BLaER1 treated with 17β-estradiol and CSF1 and Interleukin-3, amounts not matched to agents 10 nM and 100 nM (cell line): ENCODE data around the gene SHISAL1.
A peak's percentile ranks its signal among the peaks of the same experiment; 100 is the strongest.

ENCODE experiments used
- H3K27ac ChIP-seq, 11 experiments: shearing (Covaris generic); formaldehyde crosslinking; 2 replicates each; pipeline ENCODE4 v1.8.1; 2022
- H3K27me3 ChIP-seq, 11 experiments: shearing (Covaris generic); formaldehyde crosslinking; 2 replicates each; pipeline ENCODE4 v1.8.1; 2022
- H3K36me3 ChIP-seq, 11 experiments: shearing (Covaris generic); formaldehyde crosslinking; 2 replicates each; pipeline ENCODE4 v1.8.1; 2022
- H3K4me1 ChIP-seq, 10 experiments: shearing (Covaris generic); formaldehyde crosslinking; 2 replicates each; pipeline ENCODE4 v1.8.1; 2022
- H3K4me2 ChIP-seq, 11 experiments: shearing (Covaris generic); formaldehyde crosslinking; 2 replicates each; pipeline ENCODE4 v1.8.1; 2022
- H3K4me3 ChIP-seq, 10 experiments: shearing (Covaris generic); formaldehyde crosslinking; 2 replicates each; pipeline ENCODE4 v1.8.1; 2022
- H3K9ac ChIP-seq, 11 experiments: shearing (Covaris generic); formaldehyde crosslinking; 2 replicates each; pipeline ENCODE4 v1.8.1; 2022
- H3K9me3 ChIP-seq, 11 experiments: shearing (Covaris generic); formaldehyde crosslinking; replicated peaks in 1 of 11; 2 replicates each; pipeline ENCODE4 v1.8.1; 2022
- H4K20me1 ChIP-seq, 11 experiments: shearing (Covaris generic); formaldehyde crosslinking; 2 replicates each; pipeline ENCODE4 v1.8.1; 2022
- Cebpa-rat ChIP-seq, 11 experiments: shearing (Covaris generic); IDR thresholded peaks; 2 replicates each; pipeline ENCODE4 v1.8.1; 2022

SHISAL1 gene

DNA sequence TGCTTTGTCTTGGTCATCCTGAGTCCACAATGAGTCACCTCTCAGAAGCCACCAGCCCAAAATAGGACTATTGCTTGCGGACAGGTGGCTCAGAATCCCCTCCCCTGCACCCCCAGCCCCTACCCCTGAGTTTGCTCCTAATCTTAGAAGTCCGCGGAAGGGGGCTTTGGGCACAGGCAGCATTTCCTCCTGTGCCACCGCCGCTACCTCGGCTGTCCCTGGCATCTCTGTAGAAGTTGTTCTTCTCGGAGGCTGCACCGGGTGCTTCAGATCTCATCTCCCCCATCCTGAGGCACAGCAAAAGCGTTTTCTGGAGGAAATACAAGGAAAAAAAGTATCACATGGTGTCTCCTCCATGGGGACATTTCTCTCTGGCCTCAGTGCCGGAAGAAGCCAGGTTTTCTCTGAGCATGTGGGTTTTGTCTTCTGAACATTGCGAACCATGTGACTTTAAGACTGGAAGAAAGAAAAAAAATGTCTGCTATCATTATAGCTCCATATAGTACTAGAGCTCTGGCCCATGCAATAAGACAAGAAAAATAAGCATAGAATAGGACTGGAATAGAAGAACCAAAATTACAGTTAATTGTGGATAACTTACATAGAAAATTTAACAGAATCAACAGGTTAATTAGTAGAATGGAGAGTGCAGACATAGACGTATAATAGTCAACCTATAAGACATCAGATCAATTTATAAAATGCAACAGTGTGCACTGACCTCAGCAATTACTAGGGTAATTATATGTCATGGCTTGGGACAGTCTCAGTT is 63.2 kb downstream of the SHISAL1 start:
- Histone ChIP-seq H3K27me3 (no peaks in the 10 kb centered on the region), H3K27ac (no peak overlapping the region), H3K9me3 (peaks cover 26 to 41% (median 29%) of the 10 kb centered on the region in 11 experiments), H4K20me1 (no peaks in the 10 kb centered on the region), H3K4me1 (peaks cover 0 to 12% (median 9%) of the 10 kb centered on the region in 10 experiments; a peak in 13 of 20 replicates), H3K4me2 (no peak overlapping the region), H3K4me3 (no peak overlapping the region), H3K36me3 (no peaks in the 10 kb centered on the region), H3K9ac (no peak overlapping the region)
- TF ChIP-seq Cebpa-rat (IDR thresholded peaks at IDR 0.05): no peak

DNA sequence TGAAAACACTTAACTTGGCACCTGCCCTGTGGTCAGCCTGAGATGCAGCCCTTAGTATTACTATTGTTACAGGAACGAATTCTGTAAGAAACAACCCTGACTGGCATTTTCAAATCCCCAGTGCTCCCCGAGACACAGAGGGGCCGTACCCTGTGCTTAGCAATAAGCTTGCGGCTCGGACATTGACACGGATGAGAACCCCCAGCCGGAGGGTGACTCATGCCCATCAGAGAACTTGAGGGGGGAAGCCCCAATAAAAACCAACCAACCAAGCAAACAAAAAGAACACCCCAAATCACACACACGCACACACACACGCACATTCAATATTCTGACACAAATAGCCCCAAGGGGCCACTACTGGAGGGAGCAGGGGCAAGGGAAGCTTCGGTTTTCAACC is 63.8 kb downstream of the SHISAL1 start:
- Histone ChIP-seq H3K9me3 (peaks cover 26 to 41% (median 29%) of the 10 kb centered on the region in 11 experiments), H4K20me1 (no peaks in the 10 kb centered on the region), H3K36me3 (no peaks in the 10 kb centered on the region), H3K4me3 (no peak overlapping the region), H3K9ac (no peak overlapping the region), H3K4me1 (peaks cover 0 to 12% (median 9%) of the 10 kb centered on the region in 10 experiments; a peak in 13 of 20 replicates), H3K27ac (no peak overlapping the region), H3K4me2 (no peak overlapping the region), H3K27me3 (no peaks in the 10 kb centered on the region)
- TF ChIP-seq Cebpa-rat (IDR thresholded peaks at IDR 0.05): no peak

DNA sequence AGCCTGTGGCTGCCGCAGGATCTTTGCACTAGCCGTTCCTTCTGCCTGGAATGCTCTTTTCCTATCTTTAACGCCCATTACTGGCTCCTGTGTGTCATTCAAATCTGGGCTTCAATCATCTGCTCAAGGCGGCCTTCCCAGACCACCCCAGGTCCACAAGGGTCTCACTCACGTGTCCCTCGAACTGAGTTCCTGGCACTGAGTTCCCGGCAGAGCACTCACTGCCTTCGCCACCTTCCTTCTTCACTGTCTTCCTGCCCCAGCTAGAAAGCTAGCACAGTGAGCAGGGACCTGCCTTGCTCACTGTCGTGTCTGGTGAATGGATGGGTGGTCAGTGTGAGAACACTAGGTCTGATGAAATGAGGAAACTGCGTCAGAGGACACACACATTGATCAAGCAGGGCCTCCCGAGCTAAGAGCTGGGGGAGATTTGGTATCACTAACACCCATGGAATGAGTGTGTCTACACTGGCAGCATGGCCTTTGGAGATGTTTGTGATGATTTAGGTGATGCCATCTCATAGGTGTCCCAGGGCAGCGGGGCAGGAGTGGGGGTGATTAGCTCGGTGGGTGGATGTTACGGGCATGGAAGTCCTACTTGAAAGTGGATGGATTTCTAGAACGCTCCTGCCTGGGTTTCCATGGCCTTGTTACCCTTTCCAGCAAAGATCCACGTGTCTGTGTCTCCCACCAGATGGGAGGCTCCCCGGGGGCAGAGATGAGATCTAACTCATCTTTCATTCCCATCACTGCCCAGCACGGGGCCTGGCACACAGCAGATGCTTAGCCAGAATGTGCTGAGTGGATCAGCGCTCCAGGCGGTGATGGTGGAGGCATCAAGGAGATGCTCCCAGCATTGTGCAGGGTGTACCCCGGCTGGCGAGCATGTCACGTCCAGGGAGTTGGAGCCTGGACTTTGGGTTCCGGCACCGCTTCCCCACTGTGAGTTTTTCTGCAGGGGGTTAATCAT is 64.5 kb downstream of the SHISAL1 start:
- peaks cover 0 to 12% (median 9%) of the 10 kb centered on the region in 10 experiments; a peak in 13 of 20 replicates for H3K4me1 ChIP-seq
- no peak overlapping the region for H3K4me2 ChIP-seq
- H3K9me3 ChIP-seq: peaks cover 26 to 41% (median 29%) of the 10 kb centered on the region in 11 experiments
- H3K27me3 ChIP-seq: no peaks in the 10 kb centered on the region
- H4K20me1 ChIP-seq: no peaks in the 10 kb centered on the region
- no peak overlapping the region for H3K9ac ChIP-seq
- H3K36me3 ChIP-seq: no peaks in the 10 kb centered on the region
- H3K4me3 ChIP-seq: no peak overlapping the region
- no peak for TF ChIP-seq Cebpa-rat (IDR thresholded peaks at IDR 0.05)
- H3K27ac ChIP-seq: no peak overlapping the region

DNA sequence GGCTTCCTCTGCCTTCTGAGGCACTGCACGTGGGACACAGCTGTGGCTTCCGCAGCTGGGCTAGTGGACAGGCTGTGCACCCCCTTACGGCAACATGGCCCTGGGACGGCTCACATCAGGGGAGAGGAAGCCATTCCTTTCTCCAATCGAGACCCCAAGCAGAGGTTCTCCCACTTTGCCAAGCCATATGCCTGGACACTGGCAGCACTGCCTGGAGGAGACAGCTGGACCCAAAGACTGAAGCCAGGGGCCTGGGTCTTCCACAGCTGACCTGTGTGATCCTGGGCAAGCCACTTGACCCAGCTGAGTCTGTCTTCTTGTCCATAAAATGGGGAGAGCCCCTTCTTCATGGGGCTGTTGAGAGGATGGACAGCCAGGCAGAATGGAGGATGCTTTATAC is 65.4 kb downstream of the SHISAL1 start:
- no peaks in the 10 kb centered on the region for H3K36me3 ChIP-seq
- H3K27me3 ChIP-seq: no peaks in the 10 kb centered on the region
- H3K9ac ChIP-seq: no peak overlapping the region
- H3K9me3 ChIP-seq: peaks cover 26 to 41% (median 29%) of the 10 kb centered on the region in 11 experiments
- no peak for TF ChIP-seq Cebpa-rat (IDR thresholded peaks at IDR 0.05)
- no peak overlapping the region for H3K4me3 ChIP-seq
- H4K20me1 ChIP-seq: no peaks in the 10 kb centered on the region
- H3K4me2 ChIP-seq: peak overlapping the region in 7 of 11 experiments; percentile 24 to 59 (median 44); a peak in 11 of 22 replicates
- H3K4me1 ChIP-seq: peaks cover 0 to 12% (median 9%) of the 10 kb centered on the region in 10 experiments; a peak in 13 of 20 replicates
- no peak overlapping the region for H3K27ac ChIP-seq

GRCh38 chr22:44246615-44247326 is 66.0 kb downstream of the SHISAL1 start:
- Histone ChIP-seq H3K27me3 (no peaks in the 10 kb centered on the region), H3K4me1 (peaks cover 0 to 12% (median 9%) of the 10 kb centered on the region in 10 experiments; a peak in 13 of 20 replicates), H3K9me3 (peaks cover 26 to 41% (median 29%) of the 10 kb centered on the region in 11 experiments), H3K4me3 (no peak overlapping the region), H3K36me3 (no peaks in the 10 kb centered on the region), H3K9ac (no peak overlapping the region), H3K27ac (no peak overlapping the region), H3K4me2 (peak overlapping the region in 8 of 11 experiments; percentile 13 to 59 (median 38); a peak in 11 of 22 replicates), H4K20me1 (no peaks in the 10 kb centered on the region)
- no peak for TF ChIP-seq Cebpa-rat (IDR thresholded peaks at IDR 0.05)

- Histone ChIP-seq H3K27me3 (no peaks in the 10 kb centered on the region), H3K36me3 (no peaks in the 10 kb centered on the region), H3K4me3 (no peak overlapping the region), H3K4me1 (peaks cover 0 to 12% (median 9%) of the 10 kb centered on the region in 10 experiments; a peak in 13 of 20 replicates), H3K9ac (no peak overlapping the region), H4K20me1 (no peaks in the 10 kb centered on the region), H3K27ac (no peak overlapping the region), H3K9me3 (peaks cover 23 to 33% (median 26%) of the 10 kb centered on the region in 11 experiments), H3K4me2 (no peak overlapping the region)
- no peak for TF ChIP-seq Cebpa-rat (IDR thresholded peaks at IDR 0.05)
Observed at GRCh38 chr22:44245867-44246266, 66.9 kb downstream of the SHISAL1 start.

DNA sequence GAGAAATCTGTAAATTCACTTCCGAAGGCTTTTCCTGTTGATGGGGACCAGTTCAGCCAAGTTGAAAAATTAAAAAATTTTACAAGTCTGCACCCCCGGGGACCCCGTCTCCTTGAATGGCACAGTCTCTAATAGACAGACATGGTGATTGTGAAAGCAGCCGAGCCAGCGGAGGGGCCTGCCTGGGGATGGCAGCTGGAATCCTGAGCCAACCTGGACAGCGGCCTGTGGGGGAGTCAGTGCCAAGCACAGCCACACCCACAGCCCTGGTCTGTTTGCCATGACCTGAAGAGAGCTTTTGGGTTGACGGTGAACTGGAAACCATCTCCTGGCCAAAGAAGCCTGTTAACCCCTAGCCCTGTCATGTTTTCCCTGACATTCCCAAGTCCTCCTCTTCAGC is 67.3 kb downstream of the SHISAL1 start:
- no peaks in the 10 kb centered on the region for H3K36me3 ChIP-seq
- no peak overlapping the region for H3K9ac ChIP-seq
- peaks cover 19 to 29% (median 22%) of the 10 kb centered on the region in 11 experiments for H3K9me3 ChIP-seq
- no peak for TF ChIP-seq Cebpa-rat (IDR thresholded peaks at IDR 0.05)
- no peaks in the 10 kb centered on the region for H4K20me1 ChIP-seq
- peaks cover 0 to 12% (median 9%) of the 10 kb centered on the region in 10 experiments; a peak in 13 of 20 replicates for H3K4me1 ChIP-seq
- no peak overlapping the region for H3K4me2 ChIP-seq
- H3K27ac ChIP-seq: no peak overlapping the region
- H3K27me3 ChIP-seq: no peaks in the 10 kb centered on the region
- H3K4me3 ChIP-seq: no peak overlapping the region

DNA sequence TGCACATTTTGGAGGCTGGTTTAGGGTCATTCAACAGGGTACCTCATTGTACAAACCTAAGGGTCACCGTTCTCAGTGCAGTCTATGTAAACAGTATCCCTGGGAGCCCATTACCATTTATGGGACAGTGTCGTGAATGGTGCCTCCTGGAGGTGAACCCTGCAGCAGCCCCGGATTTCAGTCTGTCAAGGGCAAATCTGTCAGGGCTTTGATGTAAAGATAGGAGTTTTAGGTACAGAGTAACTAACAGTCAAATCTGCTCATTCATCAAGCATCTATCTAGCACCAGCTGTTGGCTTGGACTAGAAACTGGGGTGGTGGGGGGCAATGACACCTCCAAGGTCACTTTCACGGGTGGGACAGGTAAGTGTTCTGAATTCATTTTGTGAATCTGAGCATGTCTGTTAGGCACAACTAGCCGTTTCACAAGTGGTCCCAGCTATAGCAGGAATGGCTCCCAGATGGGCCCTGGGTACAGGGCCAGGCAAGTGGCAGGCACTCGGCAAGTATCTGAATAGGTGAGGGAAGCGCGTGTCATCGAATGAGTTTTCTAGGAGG is 68.4 kb downstream of the SHISAL1 start:
- H3K4me2 ChIP-seq: no peak overlapping the region
- H3K9me3 ChIP-seq: peaks cover 8 to 18% (median 11%) of the 10 kb centered on the region in 11 experiments; a peak in 21 of 22 replicates
- peaks cover 0 to 12% (median 9%) of the 10 kb centered on the region in 10 experiments; a peak in 13 of 20 replicates for H3K4me1 ChIP-seq
- no peak overlapping the region for H3K9ac ChIP-seq
- H3K4me3 ChIP-seq: no peak overlapping the region
- H3K27me3 ChIP-seq: no peaks in the 10 kb centered on the region
- no peaks in the 10 kb centered on the region for H3K36me3 ChIP-seq
- no peak for TF ChIP-seq Cebpa-rat (IDR thresholded peaks at IDR 0.05)
- no peak overlapping the region for H3K27ac ChIP-seq
- H4K20me1 ChIP-seq: no peaks in the 10 kb centered on the region
